HUES48 (cell line): ENCODE results near the gene TPCN1.

Source experiments
- H3K27ac ChIP-seq: one replicate; pipeline ENCODE4 v1.7.0; 2013; ENCODE audit warnings: low read depth, low read length, inconsistent platforms
- H3K27me3 ChIP-seq: 2 replicates; pipeline ENCODE4 v1.6.1; 2013; ENCODE audit warnings: mild to moderate bottlenecking, low read length; ENCODE audit not compliant: control insufficient read depth, insufficient read depth
- H3K36me3 ChIP-seq: 2 replicates; pipeline ENCODE4 v1.6.1; 2013; ENCODE audit warnings: low read length; ENCODE audit not compliant: control insufficient read depth, insufficient read depth
- H3K4me1 ChIP-seq: 2 replicates; pipeline ENCODE4 v1.6.1; 2013; ENCODE audit warnings: mild to moderate bottlenecking, low read length; ENCODE audit not compliant: control insufficient read depth, insufficient read depth
- H3K4me3 ChIP-seq: 2 replicates; pipeline ENCODE4 v1.5.1; 2013; ENCODE audit warnings: mild to moderate bottlenecking, low read depth, low read length
- H3K9ac ChIP-seq: 2 replicates; pipeline ENCODE4 v1.6.1; 2013; ENCODE audit warnings: mild to moderate bottlenecking, low read depth, low read length, moderate library complexity
- H3K9me3 ChIP-seq: 2 replicates; pipeline ENCODE4 v1.6.1; 2013; ENCODE audit warnings: low read length; ENCODE audit not compliant: control insufficient read depth, insufficient read depth

The TPCN1 gene

DNA sequence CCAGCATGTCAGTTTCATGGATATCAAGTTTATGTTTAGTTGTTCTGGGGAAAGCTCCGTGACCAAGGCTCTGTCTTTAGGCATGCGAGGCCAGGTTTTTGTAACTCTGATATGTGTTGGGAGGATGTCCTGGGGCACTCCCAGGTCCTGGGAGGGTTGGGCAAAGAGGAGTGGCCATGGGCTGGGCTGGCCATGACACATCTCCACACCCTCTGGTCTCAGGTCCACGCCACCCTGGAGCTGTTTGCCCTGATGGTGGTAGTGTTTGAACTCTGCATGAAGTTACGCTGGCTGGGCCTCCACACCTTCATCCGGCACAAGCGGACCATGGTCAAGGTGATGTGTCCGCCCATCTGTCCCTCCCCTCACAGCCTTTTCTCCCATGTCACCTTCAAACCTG lies 46.4 kb downstream of the TPCN1 start:
- H3K27ac ChIP-seq: no peak overlapping the region
- H3K4me1 ChIP-seq: no peaks in the 10 kb centered on the region
- no peaks in the 10 kb centered on the region; the same call in none of the 2 replicates for H3K36me3 ChIP-seq
- H3K9me3 ChIP-seq: no peaks in the 10 kb centered on the region
- H3K4me3 ChIP-seq: no peak overlapping the region
- H3K9ac ChIP-seq: no peak overlapping the region
- no peaks in the 10 kb centered on the region for H3K27me3 ChIP-seq

DNA sequence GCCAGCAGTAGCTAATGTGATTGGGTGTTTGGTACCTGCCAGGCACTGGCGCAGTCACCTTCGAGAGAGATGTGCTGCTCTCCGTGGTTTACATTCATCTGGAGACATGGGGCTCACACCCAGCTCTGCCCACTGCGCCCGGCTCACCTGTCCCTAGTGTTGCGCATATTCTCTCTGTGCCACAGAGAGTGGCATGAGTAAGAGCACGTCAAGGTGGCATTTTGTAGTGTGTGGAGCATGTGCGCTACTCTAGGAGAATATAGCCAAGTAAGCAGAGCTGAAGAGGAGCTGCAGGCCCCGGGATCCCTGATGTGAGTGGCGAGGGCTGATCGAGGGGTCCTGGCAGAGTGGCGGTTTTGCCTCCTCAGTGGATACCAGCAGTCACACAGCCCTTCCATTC lies 46.9 kb downstream of the TPCN1 start:
- Histone ChIP-seq H3K4me1 (no peaks in the 10 kb centered on the region), H3K9ac (no peak overlapping the region), H3K9me3 (no peaks in the 10 kb centered on the region), H3K27me3 (no peaks in the 10 kb centered on the region), H3K4me3 (no peak overlapping the region), H3K27ac (no peak overlapping the region), H3K36me3 (no peaks in the 10 kb centered on the region; the same call in 1 of the 2 replicates)

DNA sequence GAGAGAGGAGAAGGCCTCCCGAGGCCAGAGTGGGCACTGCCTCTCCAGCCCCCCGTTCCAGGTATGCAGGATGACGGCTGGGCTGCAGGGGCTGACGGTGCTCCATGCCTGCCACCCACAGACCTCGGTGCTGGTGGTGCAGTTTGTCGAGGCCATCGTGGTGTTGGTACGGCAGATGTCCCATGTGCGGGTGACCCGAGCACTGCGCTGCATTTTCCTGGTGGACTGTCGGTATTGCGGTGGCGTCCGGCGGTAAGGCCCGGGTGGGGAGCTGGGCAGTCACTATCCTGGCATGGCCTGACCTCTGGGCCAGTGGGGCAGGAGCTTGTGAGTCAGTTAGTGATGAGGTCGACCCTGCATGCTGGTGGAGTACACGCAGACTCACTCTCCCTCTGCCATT lies 47.4 kb downstream of the TPCN1 start:
- Histone ChIP-seq H3K9me3 (no peaks in the 10 kb centered on the region), H3K27ac (no peak overlapping the region), H3K9ac (no peak overlapping the region), H3K36me3 (peaks cover 2% of the 10 kb centered on the region), H3K4me1 (no peaks in the 10 kb centered on the region), H3K27me3 (no peaks in the 10 kb centered on the region), H3K4me3 (no peak overlapping the region)

DNA sequence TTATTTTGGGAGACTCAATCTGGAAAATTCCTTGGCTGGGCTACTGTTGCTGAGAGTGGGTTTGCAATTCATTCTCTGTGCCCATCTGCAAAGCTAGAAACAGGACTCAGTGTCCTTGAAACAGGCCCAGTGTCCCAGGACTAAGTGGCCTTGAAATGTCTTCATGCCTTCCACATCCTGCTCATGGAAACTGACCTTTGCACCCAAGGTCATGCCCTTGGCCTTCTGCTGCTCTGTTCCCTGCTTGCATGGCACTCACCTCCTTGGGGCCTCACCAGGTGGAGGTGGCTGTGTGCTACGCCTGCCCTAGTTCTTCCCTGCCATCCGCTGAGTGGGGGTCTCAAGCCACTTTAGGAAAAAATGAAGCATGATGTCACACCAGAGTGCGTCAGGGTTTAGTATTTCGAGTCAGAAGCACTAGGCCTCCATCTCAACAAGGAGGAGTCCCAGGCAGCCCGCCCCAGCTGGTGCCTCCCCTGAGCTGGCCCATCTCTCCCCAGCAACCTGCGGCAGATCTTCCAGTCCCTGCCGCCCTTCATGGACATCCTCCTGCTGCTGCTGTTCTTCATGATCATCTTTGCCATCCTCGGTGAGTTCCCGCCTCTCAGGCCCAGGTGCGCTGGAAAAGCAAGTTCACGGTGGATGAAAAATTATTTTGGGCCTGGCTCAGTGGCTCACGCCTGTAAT lies 48.1 kb downstream of the TPCN1 start:
- no peak overlapping the region for H3K9ac ChIP-seq
- no peak overlapping the region for H3K4me3 ChIP-seq
- H3K27ac ChIP-seq: no peak overlapping the region
- H3K4me1 ChIP-seq: no peaks in the 10 kb centered on the region
- H3K36me3 ChIP-seq: peaks cover 5% of the 10 kb centered on the region
- H3K27me3 ChIP-seq: no peaks in the 10 kb centered on the region
- H3K9me3 ChIP-seq: no peaks in the 10 kb centered on the region

DNA sequence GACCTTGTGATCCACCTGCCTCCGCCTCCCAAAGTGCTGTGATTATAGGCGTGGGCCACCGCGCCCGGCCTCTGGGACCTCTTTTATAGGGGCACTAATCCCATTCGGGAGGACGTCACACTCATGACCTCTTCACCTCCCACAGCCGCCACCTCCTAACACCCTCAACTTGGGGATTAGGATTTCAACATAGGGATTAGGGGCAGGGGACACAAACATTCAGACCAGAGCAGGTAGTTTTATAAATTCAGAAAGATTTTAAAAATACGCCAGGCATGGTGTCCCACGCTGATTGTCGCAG lies 49.4 kb downstream of the TPCN1 start:
- H3K36me3 ChIP-seq: peaks cover 5% of the 10 kb centered on the region
- no peaks in the 10 kb centered on the region for H3K27me3 ChIP-seq
- H3K9ac ChIP-seq: no peak overlapping the region
- no peak overlapping the region for H3K4me3 ChIP-seq
- H3K9me3 ChIP-seq: no peaks in the 10 kb centered on the region
- H3K27ac ChIP-seq: no peak overlapping the region
- no peaks in the 10 kb centered on the region for H3K4me1 ChIP-seq

DNA sequence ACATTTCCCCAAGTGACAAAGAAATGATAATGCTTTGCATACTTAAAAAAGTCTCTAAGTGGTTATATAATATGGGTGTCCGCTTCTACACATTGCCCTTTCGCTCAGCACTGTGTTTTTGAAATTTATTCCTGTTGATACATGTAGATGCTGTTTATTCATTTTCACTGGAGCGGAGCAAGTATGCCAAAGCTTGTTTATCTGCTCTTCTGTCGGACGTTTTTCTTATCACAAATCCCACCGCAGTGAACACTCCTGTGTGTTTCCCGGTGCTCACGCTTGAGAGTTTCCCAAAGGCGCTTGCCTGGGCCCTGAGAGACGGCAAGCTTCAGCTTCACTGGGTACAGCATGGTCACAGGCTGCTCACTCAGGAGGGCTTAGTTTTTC lies 50.2 kb downstream of the TPCN1 start:
- Histone ChIP-seq H3K4me3 (no peak overlapping the region), H3K36me3 (peaks cover 5% of the 10 kb centered on the region), H3K4me1 (no peaks in the 10 kb centered on the region), H3K27ac (no peak overlapping the region), H3K9me3 (no peaks in the 10 kb centered on the region), H3K27me3 (no peaks in the 10 kb centered on the region), H3K9ac (no peak overlapping the region)

DNA sequence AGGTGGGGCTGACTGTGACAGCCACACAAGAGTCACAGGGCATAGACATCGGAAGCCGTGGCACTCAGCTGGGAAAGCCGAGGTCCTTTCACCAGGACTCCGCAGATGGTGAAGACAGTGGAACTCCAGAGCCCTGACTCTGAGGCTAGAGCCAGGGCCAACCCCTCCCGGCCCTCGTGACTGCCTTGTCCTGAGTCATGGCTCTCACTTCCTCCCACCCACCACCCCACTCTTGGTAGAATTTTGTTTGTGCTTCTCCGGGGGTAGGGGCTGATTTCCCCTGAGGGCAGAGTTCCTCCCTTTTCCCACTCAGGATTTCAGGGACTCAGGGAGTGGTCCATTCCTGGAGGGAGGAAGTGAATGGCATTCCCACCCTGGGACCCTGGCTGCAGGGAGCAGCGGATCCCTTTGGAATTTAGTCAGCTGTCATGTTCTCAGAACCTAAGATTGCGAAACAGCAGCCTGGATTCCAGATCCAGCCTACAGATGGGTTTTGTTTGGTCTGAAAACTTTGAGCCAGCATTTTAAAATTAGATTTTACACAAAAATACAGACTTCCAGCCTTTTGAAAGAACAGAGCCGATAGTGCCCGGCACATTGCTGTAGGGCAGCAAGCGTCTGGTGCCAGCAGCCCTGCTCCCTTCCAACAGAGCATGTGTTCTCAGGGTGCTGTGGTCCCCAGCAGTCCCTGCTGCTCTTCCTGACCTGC lies 50.7 kb downstream of the TPCN1 start:
- Histone ChIP-seq H3K4me3 (no peak overlapping the region), H3K9me3 (no peaks in the 10 kb centered on the region), H3K36me3 (peaks cover 5% of the 10 kb centered on the region), H3K9ac (no peak overlapping the region), H3K27ac (no peak overlapping the region), H3K27me3 (no peaks in the 10 kb centered on the region), H3K4me1 (no peaks in the 10 kb centered on the region)

DNA sequence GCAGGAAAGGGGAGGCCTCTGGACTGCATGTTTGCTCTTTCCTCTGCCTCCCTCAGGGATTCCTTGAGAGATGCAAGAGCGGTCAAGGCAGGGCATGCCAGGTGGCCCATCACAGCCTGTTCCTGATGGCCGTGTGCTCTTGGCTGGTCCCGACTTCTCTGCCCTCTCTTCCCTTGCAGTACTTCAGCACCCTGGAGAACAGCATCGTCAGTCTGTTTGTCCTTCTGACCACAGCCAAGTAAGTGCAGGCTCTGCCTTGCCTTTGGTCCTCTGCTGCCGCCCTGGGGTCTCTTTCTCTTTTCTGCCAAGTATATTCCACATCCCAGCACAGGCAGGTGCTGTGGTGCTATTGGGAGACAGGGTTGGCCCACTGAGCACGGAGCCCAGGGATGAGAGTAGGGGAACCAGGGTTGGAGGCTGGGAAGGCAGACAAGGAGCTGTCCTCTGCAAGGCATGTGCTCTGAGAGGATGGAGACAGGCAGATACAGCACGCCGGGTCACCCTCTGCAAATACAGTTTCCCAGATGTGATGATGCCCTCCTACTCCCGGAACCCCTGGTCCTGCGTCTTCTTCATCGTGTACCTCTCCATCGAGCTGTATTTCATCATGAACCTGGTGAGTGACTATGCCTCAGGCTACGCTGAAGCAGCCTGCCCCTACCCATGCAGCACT lies 51.9 kb downstream of the TPCN1 start:
- Histone ChIP-seq H3K4me3 (no peak overlapping the region), H3K9me3 (no peaks in the 10 kb centered on the region), H3K4me1 (no peaks in the 10 kb centered on the region), H3K9ac (no peak overlapping the region), H3K27ac (no peak overlapping the region), H3K27me3 (no peaks in the 10 kb centered on the region), H3K36me3 (peaks cover 8% of the 10 kb centered on the region; the same call in 1 of the 2 replicates)

DNA sequence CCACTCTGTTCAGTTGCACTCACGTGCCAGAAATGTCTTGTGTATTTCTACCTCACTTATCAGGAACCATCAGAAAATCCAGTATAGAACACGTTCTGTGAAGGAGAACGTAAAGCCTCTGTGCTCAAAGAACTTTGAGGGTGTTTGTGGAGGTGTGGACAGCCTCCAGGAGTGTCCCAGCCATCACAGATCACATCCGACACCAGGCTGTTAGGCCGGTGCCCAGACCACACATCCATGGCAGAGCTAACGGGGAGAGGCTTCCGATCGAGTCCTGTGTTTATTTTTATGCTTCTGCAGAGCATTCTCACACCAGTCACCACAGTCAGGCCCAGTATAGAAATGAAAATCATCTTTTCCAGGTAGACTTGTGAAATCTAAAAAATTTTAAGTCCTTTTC lies 53.6 kb downstream of the TPCN1 start:
- Histone ChIP-seq H3K9ac (no peak overlapping the region), H3K36me3 (peaks cover 8% of the 10 kb centered on the region; the same call in 1 of the 2 replicates), H3K27ac (no peak overlapping the region)

DNA sequence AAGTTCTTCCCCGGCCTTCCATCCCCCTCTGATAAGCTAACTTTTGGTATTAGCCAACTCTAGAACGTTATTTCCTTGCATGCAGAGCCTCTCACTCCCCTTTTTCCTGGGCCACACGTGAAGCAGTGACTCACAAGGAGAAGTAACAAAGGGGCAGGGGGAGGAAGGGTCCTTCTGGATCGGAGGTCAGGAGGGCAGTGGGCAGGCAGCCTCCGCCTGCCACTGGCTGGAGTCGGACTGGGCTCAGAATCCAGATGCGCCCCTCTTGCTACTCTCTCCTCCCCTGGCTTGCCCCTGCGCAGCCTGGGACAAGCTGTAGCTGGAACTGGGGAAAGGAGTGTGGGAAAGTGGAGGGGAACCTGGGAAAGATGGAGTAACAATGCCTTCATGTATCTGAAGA lies 55.0 kb downstream of the TPCN1 start:
- Histone ChIP-seq H3K4me1 (no peaks in the 10 kb centered on the region), H3K27ac (no peak overlapping the region), H3K9me3 (no peaks in the 10 kb centered on the region), H3K4me3 (no peak overlapping the region), H3K9ac (no peak overlapping the region), H3K36me3 (peaks cover 8% of the 10 kb centered on the region; the same call in 1 of the 2 replicates), H3K27me3 (no peaks in the 10 kb centered on the region)

More for the DNA sequence above, 53.6 kb downstream of the TPCN1 start:
- H3K9me3 ChIP-seq: no peaks in the 10 kb centered on the region
- no peak overlapping the region for H3K4me3 ChIP-seq
- no peaks in the 10 kb centered on the region for H3K4me1 ChIP-seq
- H3K27me3 ChIP-seq: no peaks in the 10 kb centered on the region

DNA sequence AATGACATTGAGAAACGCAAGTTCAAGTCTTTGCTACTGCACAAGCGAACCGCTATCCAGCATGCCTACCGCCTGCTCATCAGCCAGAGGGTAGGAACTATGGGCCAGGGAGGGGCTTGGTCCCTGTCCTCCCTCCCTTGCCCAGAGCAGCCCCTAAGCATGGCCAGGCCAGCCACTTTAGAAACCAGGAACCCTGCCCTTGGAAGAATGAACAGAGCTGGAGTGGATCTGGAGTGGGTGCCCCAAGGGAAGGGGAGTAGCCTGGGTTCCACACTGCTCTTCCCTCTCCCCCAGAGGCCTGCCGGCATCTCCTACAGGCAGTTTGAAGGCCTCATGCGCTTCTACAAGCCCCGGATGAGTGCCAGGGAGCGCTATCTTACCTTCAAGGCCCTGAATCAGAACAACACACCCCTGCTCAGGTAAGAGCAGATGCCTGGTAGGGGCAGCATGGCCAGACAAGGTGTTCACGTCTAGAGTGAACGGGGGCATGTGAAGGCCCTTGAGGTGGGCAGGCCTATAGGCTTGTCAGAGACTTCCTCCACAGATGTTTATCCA lies 55.8 kb downstream of the TPCN1 start:
- Histone ChIP-seq H3K36me3 (peaks cover 8% of the 10 kb centered on the region; the same call in 1 of the 2 replicates), H3K27ac (no peak overlapping the region)

More for the DNA sequence above, 55.8 kb downstream of the TPCN1 start:
- Histone ChIP-seq H3K9ac (no peak overlapping the region), H3K27me3 (no peaks in the 10 kb centered on the region), H3K4me1 (no peaks in the 10 kb centered on the region), H3K4me3 (no peak overlapping the region), H3K9me3 (no peaks in the 10 kb centered on the region)
